SK-N-SH (cell line): ENCODE measurements around the gene NISCH. TPM values are rescaled to one million over a fixed set of nuclear protein-coding genes. Genes with fewer than 3 reads are reported as not detected.

ENCODE experiments used
- CTCF ChIA-PET: fragments of 300-600, 350-600 bp; formaldehyde crosslinking; extraction: SDS; loops from one replicate; lab custom pipeline; 2021; lab: Yijun Ruan, JAX
- POLR2A ChIA-PET: fragments of 350-600 bp; sonication (Branson Sonifier 250); formaldehyde crosslinking; extraction: SDS; loops from one replicate; lab custom pipeline; 2020; ENCODE audit warnings: antibody characterized with exemption, inconsistent platforms; lab: Yijun Ruan, JAX
- DNase-seq: peaks from one replicate; pipeline ENCODE4 v3.0.0; 2012
- H2AFZ ChIP-seq: fragments of 200-600 bp; sonication (generic); 2 replicates; pipeline ENCODE4 v1.8.1; 2016; ENCODE audit warnings: antibody characterized with exemption, mild to moderate bottlenecking, low read depth
- H3F3A ChIP-seq: fragments of 200-600 bp; sonication (generic); replicated peaks from 2 replicates; pipeline ENCODE3; 2016; ENCODE audit warnings: antibody characterized with exemption, mild to moderate bottlenecking; ENCODE audit not compliant: insufficient read depth
- H3K27ac ChIP-seq, 2 experiments: fragments of 200-500 bp in 1 of 2; fragments of 200-600 bp in 1 of 2; sonication (Bioruptor generic) in 1 of 2; sonication (generic), shearing (Covaris generic) in 1 of 2; 2 replicates each; pipeline versions ENCODE4 v1.5.1 to v1.6.1; 2014 to 2016; ENCODE audit warnings: low read depth in 2 of 2, inconsistent platforms in 1 of 2, low read length in 1 of 2, mild to moderate bottlenecking in 1 of 2, mixed read lengths in 1 of 2
- H3K27me3 ChIP-seq: fragments of 200-600 bp; sonication (generic), shearing (Covaris generic); 2 replicates; pipeline ENCODE4 v1.6.1; 2016; ENCODE audit warnings: mixed run types; ENCODE audit not compliant: insufficient read depth
- H3K36me3 ChIP-seq, 2 experiments: fragments of 200-500 bp in 1 of 2; fragments of 200-600 bp in 1 of 2; sonication (Bioruptor generic) in 1 of 2; sonication (generic) in 1 of 2; replicated peaks in 1 of 2; 2 replicates each; pipeline versions ENCODE3 to v1.5.1; 2014 to 2016; ENCODE audit warnings: low read length in 1 of 2, mild to moderate bottlenecking in 1 of 2; ENCODE audit not compliant: insufficient read depth in 2 of 2, control insufficient read depth in 1 of 2
- H3K4me1 ChIP-seq, 2 experiments: fragments of 200-500 bp in 1 of 2; fragments of 200-600 bp in 1 of 2; sonication (Bioruptor generic) in 1 of 2; sonication (generic), shearing (Covaris generic) in 1 of 2; 2 replicates each; pipeline versions ENCODE4 v1.5.1 to v1.6.1; 2014 to 2016; ENCODE audit warnings: low read depth in 1 of 2, low read length in 1 of 2, mixed run types in 1 of 2; ENCODE audit not compliant: insufficient read depth in 2 of 2, control insufficient read depth in 1 of 2
- H3K4me2 ChIP-seq: fragments of 200-600 bp; sonication (generic), shearing (Covaris generic); 2 replicates; pipeline ENCODE4 v1.6.1; 2017; ENCODE audit warnings: mixed run types
- H3K4me3 ChIP-seq, 2 experiments: fragments of 200-500 bp in 1 of 2; fragments of 200-600 bp in 1 of 2; sonication (Bioruptor generic) in 1 of 2; sonication (generic), shearing (Covaris generic) in 1 of 2; 2 replicates each; pipeline versions ENCODE4 v1.5.1 to v1.8.1; 2014 to 2016; ENCODE audit warnings: low read depth in 2 of 2, inconsistent platforms in 1 of 2, low read length in 1 of 2, mild to moderate bottlenecking in 1 of 2, mixed read lengths in 1 of 2, moderate library complexity in 1 of 2
- H3K79me2 ChIP-seq: fragments of 200-600 bp; sonication (generic); 2 replicates; pipeline ENCODE4 v1.8.1; 2017; ENCODE audit warnings: mild to moderate bottlenecking; ENCODE audit not compliant: insufficient read depth
- H3K9ac ChIP-seq: fragments of 200-600 bp; sonication (generic); 2 replicates; pipeline ENCODE4 v1.6.1; 2017; ENCODE audit warnings: mixed run types
- H3K9me2 ChIP-seq: fragments of 200-600 bp; sonication (generic); 2 replicates; pipeline ENCODE4 v1.6.1; 2017; ENCODE audit warnings: mixed run types
- H3K9me3 ChIP-seq: fragments of 200-600 bp; sonication (generic); 2 replicates; pipeline ENCODE4 v1.6.1; 2017; ENCODE audit warnings: mixed run types, mild to moderate bottlenecking, moderate library complexity
- H4K20me1 ChIP-seq: fragments of 200-600 bp; sonication (generic); 2 replicates; pipeline ENCODE4 v1.6.1; 2017; ENCODE audit warnings: mild to moderate bottlenecking, mixed run types; ENCODE audit not compliant: insufficient read depth
- ELF1 ChIP-seq: IDR thresholded peaks from 2 replicates; pipeline ENCODE4 v1.4.0; 2012
- EP300 ChIP-seq, 2 experiments: IDR thresholded peaks; 2 replicates each; pipeline versions ENCODE4 v1.4.0 to v1.6.1; 2012; ENCODE audit warnings: borderline replicate concordance in 1 of 2, low read depth in 1 of 2, low read length in 1 of 2
- FOXJ3 ChIP-seq: sonication (generic); formaldehyde crosslinking; IDR thresholded peaks from 2 replicates; pipeline ENCODE4 v1.5.1; 2020; ENCODE audit warnings: mild to moderate bottlenecking, missing genetic modification reagents
- FOXM1 ChIP-seq: IDR thresholded peaks from 2 replicates; pipeline ENCODE4 v1.4.0; 2012; ENCODE audit warnings: low read depth, mild to moderate bottlenecking
- IRF3 ChIP-seq: fragments of 150-350 bp; IDR thresholded peaks from 2 replicates; pipeline ENCODE4 v1.6.1; 2016; ENCODE audit warnings: mild to moderate bottlenecking, low read depth, low read length
- MEF2A ChIP-seq: IDR thresholded peaks from 2 replicates; pipeline ENCODE4 v1.4.0; 2012; ENCODE audit warnings: low read depth, borderline replicate concordance
- POLR2AphosphoS5 ChIP-seq: IDR thresholded peaks from 2 replicates; pipeline ENCODE4 v1.6.1; 2012; ENCODE audit warnings: low read depth, low read length
- RFX5 ChIP-seq: IDR thresholded peaks from 2 replicates; pipeline ENCODE4 v1.6.1; 2012; ENCODE audit warnings: mild to moderate bottlenecking, improper control_type of control experiment, low read length
- RXRA ChIP-seq: IDR thresholded peaks from 2 replicates; pipeline ENCODE4 v1.4.0; 2012; ENCODE audit warnings: low read depth, mild to moderate bottlenecking, borderline replicate concordance
- SIN3A ChIP-seq: IDR thresholded peaks from 2 replicates; pipeline ENCODE4 v1.6.1; 2012; ENCODE audit warnings: low read depth, mild to moderate bottlenecking, low read length, moderate library complexity, borderline replicate concordance
- SMC3 ChIP-seq: IDR thresholded peaks from 2 replicates; pipeline ENCODE4 v1.6.1; 2012; ENCODE audit warnings: low read depth, low read length, improper control_type of control experiment
- TAF1 ChIP-seq: IDR thresholded peaks from 2 replicates; pipeline ENCODE4 v1.6.1; 2012; ENCODE audit warnings: low read depth, mild to moderate bottlenecking, low read length, moderate library complexity, borderline replicate concordance
- TEAD4 ChIP-seq: IDR thresholded peaks from 2 replicates; pipeline ENCODE4 v1.4.0; 2012; ENCODE audit warnings: mild to moderate bottlenecking, borderline replicate concordance; ENCODE audit not compliant: insufficient read depth
- ZBTB33 ChIP-seq: IDR thresholded peaks from 2 replicates; pipeline ENCODE4 v1.4.0; 2012; ENCODE audit warnings: low read depth, borderline replicate concordance
- WGBS: methylation state at CpG from one replicate; pipeline ENCODE4 v1.1.6; 2017; ENCODE audit warnings: low lambda C conversion rate; 5-methylcytosine and 5-hydroxymethylcytosine counted together
- polyA plus RNA-seq, 3 experiments: library from polyadenylated mRNA; depleted of rRNA; stranded (reverse); fragments of >200 nt; gene quantifications; 2 replicates each; pipeline ENCODE4 v1.2.3, GENCODE V29; 2012

The NISCH gene
- polyA plus RNA-seq, 1 of the 3 experiments (the other 2 are of a cell fraction): 77.5 TPM

GRCh38 chr3:52472239-52473000 is 17.0 kb downstream of the NISCH start:
- H3K79me2 ChIP-seq: peaks cover 37% of the 10 kb centered on the region; the same call in 1 of the 2 replicates
- WGBS: 64% methylated on average over 9 of the region's 14 CpGs
- CTCF ChIA-PET: interaction anchor here (0.6 to 8.0 kb wide), 44 partner anchors 10 to 490 kb away, joined by 3 to 53 read pairs (median 4); partner anchors contain the start of genes SEMA3G, TNNC1 and UQCC5

GRCh38 chr3:52473026-52473425 is 17.6 kb downstream of the NISCH start:
- CTCF ChIA-PET: interaction anchor here (0.9 to 8.0 kb wide), 15 partner anchors 14 to 440 kb away, joined by 3 to 53 read pairs (median 7); partner anchors contain the start of genes TNNC1 and UQCC5
- no peak overlapping the region for H3K27ac ChIP-seq
- H3K9ac ChIP-seq: no peak overlapping the region
- POLR2A ChIA-PET: interaction anchor here (0.5 to 1.0 kb wide), 2 partner anchors 66 to 212 kb away, joined by 3 to 4 read pairs; no protein-coding TSS in a partner anchor
- no peak for DNase-seq
- no peaks in the 10 kb centered on the region for H3K9me2 ChIP-seq
- no peaks in the 10 kb centered on the region for H3K9me3 ChIP-seq
- H3K4me1 ChIP-seq: peaks cover 0 to 3% of the 10 kb centered on the region in 2 experiments; a peak in 1 of 4 replicates
- no peaks in the 10 kb centered on the region for H3F3A ChIP-seq
- H3K36me3 ChIP-seq: peaks cover 51 to 58% of the 10 kb centered on the region in 2 experiments
- no peak for TF ChIP-seq SMC3
- no peak for TF ChIP-seq EP300 (IDR thresholded peaks at IDR 0.05; ENCODE audit: borderline replicate concordance in 1 of 2, low read depth in 1 of 2, low read length in 1 of 2)
- no peak for TF ChIP-seq RFX5
- no peak for TF ChIP-seq TAF1
- TF ChIP-seq SIN3A: no peak
- TF ChIP-seq FOXM1: no peak
- no peak for TF ChIP-seq TEAD4
- no peak for TF ChIP-seq POLR2AphosphoS5
- no peak for TF ChIP-seq ELF1
- TF ChIP-seq ZBTB33: no peak
- no peak for TF ChIP-seq FOXJ3 (CRISPR knock-in tag)
- TF ChIP-seq MEF2A: no peak
- WGBS: 67% methylated on average over 2 of the region's 5 CpGs
- peaks cover 31% of the 10 kb centered on the region; the same call in 1 of the 2 replicates for H3K79me2 ChIP-seq
- H3K4me2 ChIP-seq: no peak overlapping the region
- no peak overlapping the region for H3K4me3 ChIP-seq
- H3K27me3 ChIP-seq: no peaks in the 10 kb centered on the region
- H4K20me1 ChIP-seq: 0 out of 2 replicates have a peak, but pooled peaks cover 14% of the 10 kb centered on the region
- no peak overlapping the region for H2AFZ ChIP-seq

More at GRCh38 chr3:52472239-52473000, 17.0 kb downstream of the NISCH start:
- Histone ChIP-seq H3K9me3 (no peaks in the 10 kb centered on the region), H2AFZ (no peak overlapping the region), H3K4me1 (peaks cover 0 to 3% of the 10 kb centered on the region in 2 experiments; a peak in 1 of 4 replicates), H3K36me3 (peaks cover 51 to 52% of the 10 kb centered on the region in 2 experiments), H3K4me3 (no peak overlapping the region), H3F3A (no peaks in the 10 kb centered on the region), H3K27ac (no peak overlapping the region), H4K20me1 (0 out of 2 replicates have a peak, but pooled peaks cover 15% of the 10 kb centered on the region), H3K27me3 (no peaks in the 10 kb centered on the region), H3K4me2 (no peak overlapping the region), H3K9me2 (no peaks in the 10 kb centered on the region), H3K9ac (no peak overlapping the region)
- TF ChIP-seq TEAD4: no peak
- no peak for TF ChIP-seq TAF1
- no peak for TF ChIP-seq RXRA
- no peak for TF ChIP-seq IRF3
- DNase-seq: no peak
- POLR2A ChIA-PET: interaction anchor here (1.0 kb wide), 1 partner anchor 66 kb away, joined by 4 read pairs; no protein-coding TSS in a partner anchor
